SK-N-SH (cell line): ENCODE results near the gene BCL7B. TPM values are rescaled to one million over a fixed set of nuclear protein-coding genes. Genes with fewer than 3 reads are reported as not detected.

Experiments used
- CTCF ChIA-PET: fragments of 300-600, 350-600 bp; formaldehyde crosslinking; extraction: SDS; loops from one replicate; lab custom pipeline; 2021; lab: Yijun Ruan, JAX
- POLR2A ChIA-PET: fragments of 350-600 bp; sonication (Branson Sonifier 250); formaldehyde crosslinking; extraction: SDS; loops from one replicate; lab custom pipeline; 2020; ENCODE audit warnings: antibody characterized with exemption, inconsistent platforms; lab: Yijun Ruan, JAX
- DNase-seq: peaks from one replicate; pipeline ENCODE4 v3.0.0; 2012
- H2AFZ ChIP-seq: fragments of 200-600 bp; sonication (generic); 2 replicates; pipeline ENCODE4 v1.8.1; 2016; ENCODE audit warnings: antibody characterized with exemption, mild to moderate bottlenecking, low read depth
- H3F3A ChIP-seq: fragments of 200-600 bp; sonication (generic); replicated peaks from 2 replicates; pipeline ENCODE3; 2016; ENCODE audit warnings: antibody characterized with exemption, mild to moderate bottlenecking; ENCODE audit not compliant: insufficient read depth
- H3K27ac ChIP-seq, 2 experiments: fragments of 200-500 bp in 1 of 2; fragments of 200-600 bp in 1 of 2; sonication (Bioruptor generic) in 1 of 2; sonication (generic), shearing (Covaris generic) in 1 of 2; 2 replicates each; pipeline versions ENCODE4 v1.5.1 to v1.6.1; 2014 to 2016; ENCODE audit warnings: low read depth in 2 of 2, inconsistent platforms in 1 of 2, low read length in 1 of 2, mild to moderate bottlenecking in 1 of 2, mixed read lengths in 1 of 2
- H3K27me3 ChIP-seq: fragments of 200-600 bp; sonication (generic), shearing (Covaris generic); 2 replicates; pipeline ENCODE4 v1.6.1; 2016; ENCODE audit warnings: mixed run types; ENCODE audit not compliant: insufficient read depth
- H3K36me3 ChIP-seq, 2 experiments: fragments of 200-500 bp in 1 of 2; fragments of 200-600 bp in 1 of 2; sonication (Bioruptor generic) in 1 of 2; sonication (generic) in 1 of 2; replicated peaks in 1 of 2; 2 replicates each; pipeline versions ENCODE3 to v1.5.1; 2014 to 2016; ENCODE audit warnings: low read length in 1 of 2, mild to moderate bottlenecking in 1 of 2; ENCODE audit not compliant: insufficient read depth in 2 of 2, control insufficient read depth in 1 of 2
- H3K4me1 ChIP-seq, 2 experiments: fragments of 200-500 bp in 1 of 2; fragments of 200-600 bp in 1 of 2; sonication (Bioruptor generic) in 1 of 2; sonication (generic), shearing (Covaris generic) in 1 of 2; 2 replicates each; pipeline versions ENCODE4 v1.5.1 to v1.6.1; 2014 to 2016; ENCODE audit warnings: low read depth in 1 of 2, low read length in 1 of 2, mixed run types in 1 of 2; ENCODE audit not compliant: insufficient read depth in 2 of 2, control insufficient read depth in 1 of 2
- H3K4me2 ChIP-seq: fragments of 200-600 bp; sonication (generic), shearing (Covaris generic); 2 replicates; pipeline ENCODE4 v1.6.1; 2017; ENCODE audit warnings: mixed run types
- H3K4me3 ChIP-seq, 2 experiments: fragments of 200-500 bp in 1 of 2; fragments of 200-600 bp in 1 of 2; sonication (Bioruptor generic) in 1 of 2; sonication (generic), shearing (Covaris generic) in 1 of 2; 2 replicates each; pipeline versions ENCODE4 v1.5.1 to v1.8.1; 2014 to 2016; ENCODE audit warnings: low read depth in 2 of 2, inconsistent platforms in 1 of 2, low read length in 1 of 2, mild to moderate bottlenecking in 1 of 2, mixed read lengths in 1 of 2, moderate library complexity in 1 of 2
- H3K79me2 ChIP-seq: fragments of 200-600 bp; sonication (generic); 2 replicates; pipeline ENCODE4 v1.8.1; 2017; ENCODE audit warnings: mild to moderate bottlenecking; ENCODE audit not compliant: insufficient read depth
- H3K9ac ChIP-seq: fragments of 200-600 bp; sonication (generic); 2 replicates; pipeline ENCODE4 v1.6.1; 2017; ENCODE audit warnings: mixed run types
- H3K9me2 ChIP-seq: fragments of 200-600 bp; sonication (generic); 2 replicates; pipeline ENCODE4 v1.6.1; 2017; ENCODE audit warnings: mixed run types
- H3K9me3 ChIP-seq: fragments of 200-600 bp; sonication (generic); 2 replicates; pipeline ENCODE4 v1.6.1; 2017; ENCODE audit warnings: mixed run types, mild to moderate bottlenecking, moderate library complexity
- H4K20me1 ChIP-seq: fragments of 200-600 bp; sonication (generic); 2 replicates; pipeline ENCODE4 v1.6.1; 2017; ENCODE audit warnings: mild to moderate bottlenecking, mixed run types; ENCODE audit not compliant: insufficient read depth
- ELF1 ChIP-seq: IDR thresholded peaks from 2 replicates; pipeline ENCODE4 v1.4.0; 2012
- EP300 ChIP-seq, 2 experiments: IDR thresholded peaks; 2 replicates each; pipeline versions ENCODE4 v1.4.0 to v1.6.1; 2012; ENCODE audit warnings: borderline replicate concordance in 1 of 2, low read depth in 1 of 2, low read length in 1 of 2
- EZH2phosphoT487 ChIP-seq: fragments of 200-600 bp; sonication (generic); IDR thresholded peaks from 2 replicates; pipeline ENCODE4 v1.6.1; 2017; ENCODE audit warnings: low read depth, mixed run types, mild to moderate bottlenecking, antibody characterized with exemption, moderate library complexity, borderline replicate concordance
- GABPA ChIP-seq: IDR thresholded peaks from 2 replicates; pipeline ENCODE4 v1.4.0; 2012; ENCODE audit warnings: low read depth, mild to moderate bottlenecking
- JUND ChIP-seq: IDR thresholded peaks from 2 replicates; pipeline ENCODE4 v1.4.0; 2012
- MEF2A ChIP-seq: IDR thresholded peaks from 2 replicates; pipeline ENCODE4 v1.4.0; 2012; ENCODE audit warnings: low read depth, borderline replicate concordance
- MXI1 ChIP-seq: IDR thresholded peaks from 2 replicates; pipeline ENCODE4 v1.6.1; 2012; ENCODE audit warnings: mild to moderate bottlenecking, low read depth, low read length, improper control_type of control experiment
- RFX5 ChIP-seq: IDR thresholded peaks from 2 replicates; pipeline ENCODE4 v1.6.1; 2012; ENCODE audit warnings: mild to moderate bottlenecking, improper control_type of control experiment, low read length
- TCF12 ChIP-seq: IDR thresholded peaks from 2 replicates; pipeline ENCODE4 v1.4.0; 2012
- TEAD4 ChIP-seq: IDR thresholded peaks from 2 replicates; pipeline ENCODE4 v1.4.0; 2012; ENCODE audit warnings: mild to moderate bottlenecking, borderline replicate concordance; ENCODE audit not compliant: insufficient read depth
- YY1 ChIP-seq: IDR thresholded peaks from 2 replicates; pipeline ENCODE4 v1.4.0; 2012; ENCODE audit warnings: low read depth, mild to moderate bottlenecking
- WGBS: methylation state at CpG from one replicate; pipeline ENCODE4 v1.1.6; 2017; ENCODE audit warnings: low lambda C conversion rate; 5-methylcytosine and 5-hydroxymethylcytosine counted together
- polyA plus RNA-seq, 3 experiments: library from polyadenylated mRNA; depleted of rRNA; stranded (reverse); fragments of >200 nt; gene quantifications; 2 replicates each; pipeline ENCODE4 v1.2.3, GENCODE V29; 2012
- TF ChIP-seq, protein P1 (sequence below): IDR thresholded peaks from 2 replicates; pipeline ENCODE4 v1.4.0; 2012; ENCODE audit warnings: low read depth, borderline replicate concordance
- TF ChIP-seq, protein P2 (sequence below): IDR thresholded peaks from 2 replicates; pipeline ENCODE4; 2012
- TF ChIP-seq, protein P3 (sequence below): fragments of 150-350 bp; IDR thresholded peaks from 2 replicates; pipeline ENCODE4 v1.6.1; 2016; ENCODE audit warnings: mild to moderate bottlenecking, low read depth, low read length

Gene BCL7B
- polyA plus RNA-seq, 1 of the 3 experiments (the other 2 are of a cell fraction), result 114 TPM

DNA sequence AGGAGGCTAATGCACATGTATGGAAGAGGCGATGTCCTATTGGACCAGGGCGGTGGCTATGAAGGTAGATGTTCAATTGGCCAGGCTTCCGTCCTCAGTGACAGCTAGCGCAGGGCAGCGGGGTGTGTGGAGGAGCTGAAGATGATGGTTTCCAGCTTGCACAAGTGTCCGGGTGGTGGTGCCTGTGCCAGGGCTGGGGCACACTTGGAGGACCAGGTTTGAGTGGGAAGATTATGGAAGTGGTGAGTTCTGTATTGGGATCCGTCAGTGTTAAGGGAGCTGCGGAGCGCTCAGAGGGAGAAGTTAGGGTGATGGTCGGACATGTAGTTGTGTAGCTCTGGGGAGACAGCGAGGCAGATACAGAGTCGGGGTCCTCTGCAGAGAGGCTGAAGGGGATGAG is 29.4 kb upstream of the BCL7B start:
- no peak overlapping the region for H3K4me2 ChIP-seq
- DNase-seq, result no peak
- H3K9me3 ChIP-seq, result no peaks in the 10 kb centered on the region
- no peaks in the 10 kb centered on the region for H3K79me2 ChIP-seq
- H3F3A ChIP-seq, result peaks cover 9% of the 10 kb centered on the region
- no peaks in the 10 kb centered on the region for H3K36me3 ChIP-seq
- ChIA-PET POLR2A (interaction anchor here (1.7 kb wide), 1 partner anchor 8 kb away, joined by 3 read pairs; the partner anchor contains the start of gene TBL2), CTCF (interaction anchor here (0.6 to 4.6 kb wide), 4 partner anchors 20 to 148 kb away, joined by 3 to 36 read pairs (median 3); no protein-coding TSS in a partner anchor)
- no peak overlapping the region for H3K27ac ChIP-seq
- no peaks in the 10 kb centered on the region for H3K4me1 ChIP-seq
- no peak overlapping the region for H3K9ac ChIP-seq
- no peaks in the 10 kb centered on the region for H3K27me3 ChIP-seq
- no peaks in the 10 kb centered on the region for H4K20me1 ChIP-seq
- H2AFZ ChIP-seq, result no peak overlapping the region
- WGBS, result 92% methylated on average over 12 of the region's 12 CpGs
- H3K4me3 ChIP-seq, result no peak overlapping the region
- TF ChIP-seq MEF2A (no peak), TEAD4 (no peak), MXI1 (no peak), GABPA (no peak), YY1 (no peak), JUND (no peak), TCF12 (no peak)
- TF ChIP-seq, protein P1, sequence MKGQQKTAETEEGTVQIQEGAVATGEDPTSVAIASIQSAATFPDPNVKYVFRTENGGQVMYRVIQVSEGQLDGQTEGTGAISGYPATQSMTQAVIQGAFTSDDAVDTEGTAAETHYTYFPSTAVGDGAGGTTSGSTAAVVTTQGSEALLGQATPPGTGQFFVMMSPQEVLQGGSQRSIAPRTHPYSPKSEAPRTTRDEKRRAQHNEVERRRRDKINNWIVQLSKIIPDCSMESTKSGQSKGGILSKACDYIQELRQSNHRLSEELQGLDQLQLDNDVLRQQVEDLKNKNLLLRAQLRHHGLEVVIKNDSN, result no peak
- TF ChIP-seq, protein P2, sequence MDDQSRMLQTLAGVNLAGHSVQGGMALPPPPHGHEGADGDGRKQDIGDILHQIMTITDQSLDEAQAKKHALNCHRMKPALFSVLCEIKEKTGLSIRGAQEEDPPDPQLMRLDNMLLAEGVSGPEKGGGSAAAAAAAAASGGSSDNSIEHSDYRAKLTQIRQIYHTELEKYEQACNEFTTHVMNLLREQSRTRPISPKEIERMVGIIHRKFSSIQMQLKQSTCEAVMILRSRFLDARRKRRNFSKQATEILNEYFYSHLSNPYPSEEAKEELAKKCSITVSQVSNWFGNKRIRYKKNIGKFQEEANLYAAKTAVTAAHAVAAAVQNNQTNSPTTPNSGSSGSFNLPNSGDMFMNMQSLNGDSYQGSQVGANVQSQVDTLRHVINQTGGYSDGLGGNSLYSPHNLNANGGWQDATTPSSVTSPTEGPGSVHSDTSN, result no peak
- no peaks in the 10 kb centered on the region for H3K9me2 ChIP-seq

DNA sequence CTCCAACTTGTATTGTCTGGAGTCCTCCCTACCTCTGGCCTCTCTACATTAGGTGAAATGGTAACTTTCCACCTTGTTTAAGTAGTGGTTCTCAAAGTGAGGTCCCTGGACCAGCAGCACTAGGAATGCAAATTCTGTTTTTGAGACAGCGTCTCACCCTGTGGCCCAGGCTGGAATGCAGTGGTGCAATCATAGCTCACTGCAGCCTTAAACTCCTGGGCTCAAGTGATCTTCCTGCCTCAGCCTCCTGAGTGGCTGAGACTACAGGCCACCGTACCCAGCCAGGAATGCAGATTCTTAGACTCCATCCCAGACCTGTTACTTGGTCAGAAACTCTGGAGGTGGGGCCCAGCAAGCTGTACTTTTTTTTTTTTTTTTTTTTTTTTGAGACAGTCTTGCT is 27.7 kb upstream of the BCL7B start:
- TF ChIP-seq RFX5, result no peak
- no peak for TF ChIP-seq ELF1
- TF ChIP-seq EZH2phosphoT487, result no peak
- TF ChIP-seq EP300 (IDR thresholded peaks at IDR 0.05; ENCODE audit: borderline replicate concordance in 1 of 2, low read depth in 1 of 2, low read length in 1 of 2), result no peak
- TF ChIP-seq, protein P3, sequence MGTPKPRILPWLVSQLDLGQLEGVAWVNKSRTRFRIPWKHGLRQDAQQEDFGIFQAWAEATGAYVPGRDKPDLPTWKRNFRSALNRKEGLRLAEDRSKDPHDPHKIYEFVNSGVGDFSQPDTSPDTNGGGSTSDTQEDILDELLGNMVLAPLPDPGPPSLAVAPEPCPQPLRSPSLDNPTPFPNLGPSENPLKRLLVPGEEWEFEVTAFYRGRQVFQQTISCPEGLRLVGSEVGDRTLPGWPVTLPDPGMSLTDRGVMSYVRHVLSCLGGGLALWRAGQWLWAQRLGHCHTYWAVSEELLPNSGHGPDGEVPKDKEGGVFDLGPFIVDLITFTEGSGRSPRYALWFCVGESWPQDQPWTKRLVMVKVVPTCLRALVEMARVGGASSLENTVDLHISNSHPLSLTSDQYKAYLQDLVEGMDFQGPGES, result no peak
- H3K27me3 ChIP-seq, result no peaks in the 10 kb centered on the region
- no peak overlapping the region for H3K4me3 ChIP-seq
- no peak overlapping the region for H3K9ac ChIP-seq
- no peaks in the 10 kb centered on the region for H3K9me2 ChIP-seq
- no peaks in the 10 kb centered on the region for H3K4me1 ChIP-seq
- H3K9me3 ChIP-seq, result no peaks in the 10 kb centered on the region
- peaks cover 4% of the 10 kb centered on the region for H3F3A ChIP-seq
- 92% methylated on average over 2 of the region's 2 CpGs for WGBS
- H3K79me2 ChIP-seq, result no peaks in the 10 kb centered on the region
- no peak overlapping the region for H2AFZ ChIP-seq
- CTCF ChIA-PET, result interaction anchor here (0.8 to 4.6 kb wide), 5 partner anchors 22 to 149 kb away, joined by 3 to 36 read pairs (median 3); no protein-coding TSS in a partner anchor
- no peak overlapping the region for H3K27ac ChIP-seq
- no peak for DNase-seq
- no peaks in the 10 kb centered on the region for H3K36me3 ChIP-seq
- no peaks in the 10 kb centered on the region for H4K20me1 ChIP-seq
- H3K4me2 ChIP-seq, result no peak overlapping the region
- POLR2A ChIA-PET, result no interaction called here
